Panc1 (cell line): ENCODE results near the gene EEF1A2.
A peak's percentile ranks its signal among the peaks of the same experiment; 100 is the strongest.

ENCODE experiments used
- CTCF ChIP-seq: fragments of 450-650 bp; IDR thresholded peaks from 2 replicates; pipeline ENCODE4 v1.5.1; 2017; ENCODE audit warnings: mild to moderate bottlenecking
- POLR2AphosphoS5 ChIP-seq: IDR thresholded peaks from 2 replicates; pipeline ENCODE4 v1.6.1; 2012; ENCODE audit warnings: mild to moderate bottlenecking, low read depth, low read length, moderate library complexity
- REST ChIP-seq, 2 experiments: IDR thresholded peaks; 2 replicates each; pipeline ENCODE4 v1.6.1; 2011 to 2012; ENCODE audit warnings: low read depth in 2 of 2, control low read depth in 1 of 2, low read length in 1 of 2, mild to moderate bottlenecking in 1 of 2, moderate library complexity in 1 of 2; ENCODE audit not compliant: insufficient read depth in 1 of 2
- SIN3A ChIP-seq: IDR thresholded peaks from 2 replicates; pipeline ENCODE4 v1.6.1; 2012; ENCODE audit warnings: low read depth, mild to moderate bottlenecking, low read length, moderate library complexity, borderline replicate concordance; ENCODE audit not compliant: insufficient read depth

- no peak for TF ChIP-seq CTCF
- 0 out of 2 replicates have a peak, but pooled peaks have one; percentile 13 for TF ChIP-seq POLR2AphosphoS5
- no peak for TF ChIP-seq SIN3A
- no peak for TF ChIP-seq REST (IDR thresholded peaks at IDR 0.05; ENCODE audit: insufficient read depth in 1 of 2, low read depth in 2 of 2, low read length in 1 of 2)
Observed at GRCh38 chr20:63522981-63523611, 24.2 kb upstream of the EEF1A2 start.
